Stomach (tissue), 9 donors: Measurements from ENCODE around the gene CLSTN2. TPM values are rescaled to one million over a fixed set of nuclear protein-coding genes. Genes with fewer than 3 reads are reported as not detected.

Experiments used
- DNase-seq, 2 donors: peaks; one replicate each; pipeline versions ENCODE4 v3.0.0 to v3.0.0-alpha.2; 2013 to 2019
- H3K27ac ChIP-seq, 5 donors: fragments of 200-600 bp in 4 of 5; sonication (generic) in 4 of 5; one replicate each; pipeline ENCODE4 v1.5.1; 2013 to 2019; ENCODE audit warnings: mild to moderate bottlenecking in 1 of 5, moderate library complexity in 1 of 5
- H3K27me3 ChIP-seq, 3 donors: fragments of 200-600 bp; sonication (generic); one replicate each; pipeline ENCODE4 v1.5.1; 2017 to 2019; ENCODE audit warnings: mixed run types in 1 of 3
- H3K36me3 ChIP-seq, 4 donors: fragments of 200-600 bp; sonication (generic); 1 replicate in 3 of 4; 2 replicates in 1 of 4; pipeline ENCODE4 v1.5.1; 2016 to 2019
- H3K4me1 ChIP-seq, 4 donors: fragments of 200-600 bp; sonication (generic); one replicate each; pipeline ENCODE4 v1.5.1; 2016 to 2019
- H3K4me3 ChIP-seq, 4 donors: fragments of 200-600 bp; sonication (generic) in 3 of 4; one replicate each; pipeline ENCODE4 v1.5.1; 2016 to 2019; ENCODE audit warnings: mild to moderate bottlenecking in 1 of 4
- H3K9me3 ChIP-seq, 4 donors: fragments of 200-600 bp; sonication (generic); one replicate each; pipeline ENCODE4 v1.5.1; 2016 to 2019
- CTCF ChIP-seq, 7 experiments: fragments of 450-650 bp in 4 of 7; fragments of 200-600 bp in 3 of 7; sonication (generic) in 3 of 7; IDR thresholded peaks; one replicate each; pipeline ENCODE4 v1.5.1; 2016 to 2019; ENCODE audit warnings: antibody characterized with exemption in 7 of 7, control low read depth in 2 of 7, mild to moderate bottlenecking in 1 of 7
- EP300 ChIP-seq: sonication (generic); formaldehyde crosslinking; IDR thresholded peaks from one replicate; pipeline ENCODE4 v1.6.1; 2017; ENCODE audit warnings: antibody characterized with exemption
- POLR2A ChIP-seq, 4 donors: fragments of 450-650 bp; IDR thresholded peaks; one replicate each; pipeline ENCODE4 v1.6.1; 2016; ENCODE audit warnings: antibody characterized with exemption in 4 of 4, control low read depth in 2 of 4, mild to moderate bottlenecking in 1 of 4, moderate library complexity in 1 of 4
- POLR2AphosphoS5 ChIP-seq, 3 donors: sonication (generic); formaldehyde crosslinking; IDR thresholded peaks; one replicate each; pipeline ENCODE4 v1.6.1; 2016; ENCODE audit warnings: antibody characterized with exemption in 3 of 3
- WGBS, 5 donors: extraction: QIAGEN DNeasy Blood & Tissue Kit in 3 of 5; methylation state at CpG; one replicate each; pipeline versions ENCODE4 v1.1.5 to v1.1.7; 2013 to 2018; 5-methylcytosine and 5-hydroxymethylcytosine counted together
- intact Hi-C: fragments of 100-400 bp; cut with DNase I; formaldehyde crosslinking; loops from one replicate; pipeline ENCODE4 v1.15.1; 2023; ENCODE audit warnings: low total_unique reads
- polyA plus RNA-seq, 3 donors: library from polyadenylated mRNA; stranded (reverse); fragments of 200-250 nt; gene quantifications; one replicate each; pipeline ENCODE4 v1.2.3, GENCODE V29; 2013
- total RNA-seq, 5 donors: library from RNA; depleted of rRNA; stranded (reverse); fragments of >200 nt; gene quantifications; one replicate each; pipeline versions ENCODE4 v1.1.0 to v1.2.3, GENCODE V29; 2014 to 2016
- donor health status: healthy with polysubstance abuse.
- donor health status: Bipolar disorder and iron deficiency.
- donor health status: healthy.

Gene CLSTN2
- total and polyA plus RNA-seq, 8 donors: 0.10 to 5.4 (median 1.7) TPM

DNA sequence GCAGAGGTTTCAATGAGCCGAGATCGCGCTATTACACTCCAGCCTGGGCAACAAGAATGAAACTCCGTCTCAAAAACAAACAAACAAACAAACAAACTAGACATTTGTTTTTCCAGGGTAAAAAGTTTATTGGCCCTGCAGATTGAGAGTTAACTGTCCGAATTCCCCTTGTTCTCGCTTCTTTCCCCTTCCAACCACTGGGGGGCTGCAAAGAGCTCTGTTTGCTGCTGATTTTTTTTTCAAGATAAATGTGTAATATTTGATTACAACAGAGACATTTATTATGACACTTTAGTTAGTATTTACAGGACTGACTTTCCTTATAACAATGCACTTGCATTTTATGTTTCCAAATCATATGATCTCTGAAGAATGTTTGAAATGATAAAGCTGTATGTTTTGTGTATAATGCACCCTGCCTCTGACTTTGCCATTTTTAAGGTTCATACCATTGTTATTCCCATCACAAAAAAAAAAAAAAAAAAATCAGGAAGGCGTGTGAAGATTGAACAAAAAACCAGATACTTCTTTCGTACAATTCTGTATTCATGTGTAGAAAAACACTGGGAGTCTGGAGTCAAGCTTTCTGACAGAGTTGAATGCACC, 2.8 kb downstream of the CLSTN2 start:
- 7 to 15% (median 8%) methylated on average over 8 of the region's 8 CpGs for WGBS, 5 donors
- H3K4me3 ChIP-seq: no peak overlapping the region
- H3K9me3 ChIP-seq: no peaks in the 10 kb centered on the region
- TF ChIP-seq POLR2AphosphoS5 (IDR thresholded peaks at IDR 0.05): no peak
- no peak for TF ChIP-seq EP300
- no peak for TF ChIP-seq POLR2A (IDR thresholded peaks at IDR 0.05)
- peak in 5 of 7 experiments; percentile 25 to 62 (median 50) for TF ChIP-seq CTCF (IDR thresholded peaks at IDR 0.05)
- intact Hi-C loops: no loop called here
- no peaks in the 10 kb centered on the region for H3K36me3 ChIP-seq
- peaks cover 6 to 68% (median 27%) of the 10 kb centered on the region in 3 donors for H3K27me3 ChIP-seq
- H3K27ac ChIP-seq: no peak overlapping the region
- DNase-seq: peak; percentile 36 to 69
- peaks cover 12 to 29% (median 22%) of the 10 kb centered on the region in 4 donors for H3K4me1 ChIP-seq

GRCh38 chr3:139939681-139940190, 4.8 kb downstream of the CLSTN2 start:
- no peak for DNase-seq
- Histone ChIP-seq H3K9me3 (no peaks in the 10 kb centered on the region), H3K27ac (no peak overlapping the region), H3K4me3 (no peak overlapping the region), H3K4me1 (peaks cover 12 to 25% (median 18%) of the 10 kb centered on the region in 4 donors), H3K36me3 (no peaks in the 10 kb centered on the region), H3K27me3 (peaks cover 6 to 63% (median 22%) of the 10 kb centered on the region in 3 donors)
- WGBS, 5 donors: 64 to 89% (median 68%) methylated on average over 2 of the region's 2 CpGs
- intact Hi-C loops: no loop called here
- TF ChIP-seq POLR2A (IDR thresholded peaks at IDR 0.05): no peak

- peaks cover under 1 to 55% (median 13%) of the 10 kb centered on the region in 3 donors for H3K27me3 ChIP-seq
- no peak overlapping the region for H3K4me3 ChIP-seq
- no peaks in the 10 kb centered on the region for H3K9me3 ChIP-seq
- no peak overlapping the region for H3K27ac ChIP-seq
- H3K36me3 ChIP-seq: no peaks in the 10 kb centered on the region
- no peak for TF ChIP-seq EP300
- no peak for TF ChIP-seq POLR2A (IDR thresholded peaks at IDR 0.05)
- TF ChIP-seq POLR2AphosphoS5 (IDR thresholded peaks at IDR 0.05): no peak
- TF ChIP-seq CTCF (IDR thresholded peaks at IDR 0.05): no peak
- H3K4me1 ChIP-seq: peaks cover 7 to 16% (median 9%) of the 10 kb centered on the region in 4 donors
- intact Hi-C loops: no loop called here
- no peak for DNase-seq
- 27 to 43% (median 33%) methylated on average over 1 of the region's 1 CpG for WGBS, 5 donors
Measured at GRCh38 chr3:139940622-139941021, 5.6 kb downstream of the CLSTN2 start.

GRCh38 chr3:139941580-139941979, 6.6 kb downstream of the CLSTN2 start:
- Histone ChIP-seq H3K4me3 (no peak overlapping the region), H3K4me1 (peaks cover 0 to 6% (median under 1%) of the 10 kb centered on the region in 4 donors), H3K27me3 (peaks cover 0 to 45% (median 4%) of the 10 kb centered on the region in 3 donors), H3K9me3 (no peaks in the 10 kb centered on the region), H3K36me3 (no peaks in the 10 kb centered on the region), H3K27ac (no peak overlapping the region)
- 42 to 64% (median 58%) methylated on average over 4 of the region's 4 CpGs for WGBS, 5 donors
- intact Hi-C loops: no loop called here
- TF ChIP-seq CTCF (IDR thresholded peaks at IDR 0.05) (no peak), POLR2A (IDR thresholded peaks at IDR 0.05) (no peak), POLR2AphosphoS5 (IDR thresholded peaks at IDR 0.05) (no peak), EP300 (no peak)
- DNase-seq: no peak
